GM10248 (cell line): ENCODE results near the gene ADGRD1.

ENCODE experiments used
- CTCF ChIA-PET: fragments of 300-600 bp; sonication (Branson Sonifier 250); formaldehyde crosslinking; extraction: SDS; loops from one replicate; lab custom pipeline; 2021; ENCODE audit warnings: antibody characterized with exemption; lab: Yijun Ruan, JAX
- POLR2A ChIA-PET: fragments of 350-650 bp; sonication (Branson Sonifier 250); formaldehyde crosslinking; extraction: SDS; loops from one replicate; lab custom pipeline; 2020; ENCODE audit warnings: antibody characterized with exemption; lab: Yijun Ruan, JAX
- DNase-seq: peaks from one replicate; pipeline ENCODE4 v3.0.0; 2012; ENCODE audit errors: extremely low spot score
- TF ChIP-seq, protein P1 (sequence below): IDR thresholded peaks from 2 replicates; pipeline ENCODE4 v1.5.1; 2012; ENCODE audit warnings: mild to moderate bottlenecking, low read depth; ENCODE audit errors: extremely low read depth, missing control alignments, control extremely low read depth

ADGRD1 gene

DNA sequence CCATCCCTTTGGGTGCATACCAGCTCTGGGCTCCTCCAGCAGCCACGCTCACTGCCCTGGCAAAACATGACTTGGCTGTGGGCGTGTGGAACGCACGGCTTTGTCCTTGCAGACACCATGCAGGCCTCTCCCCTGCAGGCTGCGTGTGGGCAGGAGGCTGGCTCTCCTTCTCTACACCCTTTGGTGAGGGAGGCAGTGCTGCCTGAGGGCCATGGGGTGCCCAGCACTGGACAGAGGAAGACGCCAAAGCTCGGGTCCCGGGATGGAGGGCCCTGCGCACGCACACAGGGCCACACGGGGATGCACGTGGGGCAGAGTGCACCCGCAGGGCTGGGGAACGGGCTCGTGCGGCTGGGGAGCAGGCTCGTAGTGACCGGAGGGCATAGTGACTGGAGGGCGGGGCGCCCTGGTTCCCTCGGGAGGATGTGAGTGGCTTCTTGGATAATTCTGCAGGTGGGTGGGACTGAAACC, 89.7 kb downstream of the ADGRD1 start:
- no peak for DNase-seq
- ChIA-PET POLR2A (no interaction called here), CTCF (no interaction called here)
- TF ChIP-seq, protein P1, sequence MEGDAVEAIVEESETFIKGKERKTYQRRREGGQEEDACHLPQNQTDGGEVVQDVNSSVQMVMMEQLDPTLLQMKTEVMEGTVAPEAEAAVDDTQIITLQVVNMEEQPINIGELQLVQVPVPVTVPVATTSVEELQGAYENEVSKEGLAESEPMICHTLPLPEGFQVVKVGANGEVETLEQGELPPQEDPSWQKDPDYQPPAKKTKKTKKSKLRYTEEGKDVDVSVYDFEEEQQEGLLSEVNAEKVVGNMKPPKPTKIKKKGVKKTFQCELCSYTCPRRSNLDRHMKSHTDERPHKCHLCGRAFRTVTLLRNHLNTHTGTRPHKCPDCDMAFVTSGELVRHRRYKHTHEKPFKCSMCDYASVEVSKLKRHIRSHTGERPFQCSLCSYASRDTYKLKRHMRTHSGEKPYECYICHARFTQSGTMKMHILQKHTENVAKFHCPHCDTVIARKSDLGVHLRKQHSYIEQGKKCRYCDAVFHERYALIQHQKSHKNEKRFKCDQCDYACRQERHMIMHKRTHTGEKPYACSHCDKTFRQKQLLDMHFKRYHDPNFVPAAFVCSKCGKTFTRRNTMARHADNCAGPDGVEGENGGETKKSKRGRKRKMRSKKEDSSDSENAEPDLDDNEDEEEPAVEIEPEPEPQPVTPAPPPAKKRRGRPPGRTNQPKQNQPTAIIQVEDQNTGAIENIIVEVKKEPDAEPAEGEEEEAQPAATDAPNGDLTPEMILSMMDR, result no peak

GRCh38 chr12:131044136-131044535, 90.4 kb downstream of the ADGRD1 start:
- no peak for DNase-seq
- CTCF ChIA-PET, result no interaction called here
- POLR2A ChIA-PET, result no interaction called here
- TF ChIP-seq, protein P1, result no peak

- ChIA-PET POLR2A (no interaction called here), CTCF (no interaction called here)
- TF ChIP-seq, protein P1, result no peak
- DNase-seq, result no peak
These were observed 91.2 kb downstream of the ADGRD1 start for GRCh38 chr12:131044760-131045381.

DNA sequence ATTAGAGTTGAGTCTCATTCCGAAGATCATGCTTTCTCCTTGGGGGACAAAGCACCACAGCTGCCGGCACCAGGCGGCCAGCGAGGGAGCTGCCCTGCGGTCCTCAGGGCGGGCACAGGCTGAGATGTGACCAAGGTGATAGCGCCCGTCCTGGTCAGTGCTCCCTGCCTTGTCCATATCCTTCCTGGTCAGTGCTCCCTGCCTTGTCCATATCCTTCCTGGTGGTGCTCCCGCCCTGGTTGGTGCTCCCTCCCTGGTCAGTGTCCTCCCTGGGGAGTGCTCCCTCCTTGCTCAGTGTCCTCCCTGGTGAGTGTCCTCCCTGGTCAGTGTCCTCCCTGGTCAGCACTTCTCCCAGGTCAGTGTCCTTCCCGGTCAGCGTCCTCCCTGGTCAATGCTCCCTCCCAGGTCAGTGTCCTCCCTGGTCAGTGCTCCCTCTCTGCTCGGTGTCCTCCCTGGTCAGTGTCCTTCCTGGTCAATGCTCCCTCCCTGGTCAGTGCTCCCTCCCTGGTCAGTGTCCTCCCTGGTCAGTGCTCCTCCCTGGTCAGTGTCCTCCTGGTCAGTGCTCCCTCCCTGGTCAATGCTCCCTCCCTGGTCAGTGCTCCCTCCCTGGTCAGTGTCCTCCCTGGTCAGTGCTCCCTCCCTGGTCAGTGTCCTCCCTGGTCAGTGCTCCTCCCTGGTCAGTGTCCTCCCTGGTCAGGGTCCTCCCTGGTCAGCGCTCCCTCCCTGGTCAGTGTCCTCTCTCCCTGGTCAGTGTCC, 92.2 kb downstream of the ADGRD1 start:
- POLR2A ChIA-PET, result no interaction called here
- no peak for DNase-seq
- CTCF ChIA-PET, result no interaction called here
- TF ChIP-seq, protein P1, result no peak

- ChIA-PET CTCF (interaction anchor here (1.0 kb wide), 1 partner anchor 93 kb away, joined by 3 read pairs; the partner anchor contains the start of gene ADGRD1), POLR2A (no interaction called here)
- TF ChIP-seq, protein P1, result no peak
- DNase-seq, result peak; percentile 47
These were observed 93.4 kb downstream of the ADGRD1 start for GRCh38 chr12:131046813-131047788.

GRCh38 chr12:131047789-131048610, 94.3 kb downstream of the ADGRD1 start:
- TF ChIP-seq, protein P1, result no peak
- ChIA-PET POLR2A (no interaction called here), CTCF (interaction anchor here (1.0 kb wide), 1 partner anchor 94 kb away, joined by 3 read pairs; the partner anchor contains the start of gene ADGRD1)
- no peak for DNase-seq
